Naive thymus-derived CD8-positive, alpha-beta T cell (primary cell): ENCODE results near the gene TRAP1. TPM values are rescaled to one million over a fixed set of nuclear protein-coding genes. Genes with fewer than 3 reads are reported as not detected.
A peak's percentile ranks its signal among the peaks of the same experiment; 100 is the strongest.
"Not testable (repeated sequence)": the region's sequence is repeated elsewhere in the genome, so short reads cannot be mapped to it uniquely, and the experiment has no call there.

Experiments used
- ATAC-seq, 2 donors: fragments of 150-1000 bp; cut with Tn5 transposase in 1 of 2; sonication (Bioruptor Pico), chemical (Tn5 transposase) in 1 of 2; 1 replicate in 1 of 2; 2 replicates in 1 of 2; pipeline ENCODE4 v1.10.0; 2021; ENCODE audit warnings: mild to moderate bottlenecking in 2 of 2, moderate library complexity in 2 of 2
- POLR2A ChIA-PET: fragments of 350-600 bp; sonication (Branson Sonifier 250); formaldehyde crosslinking; loops from one replicate; lab custom pipeline; 2021; ENCODE audit warnings: antibody characterized with exemption; lab: Charles Lee
- DNase-seq, 10 donors: peaks; one replicate each; pipeline versions ENCODE4 v3.0.0 to v3.0.0-alpha.2; 2020 to 2022
- H3K27ac Mint-ChIP-seq, 10 donors: one replicate each; pipeline ENCODE4 v1.8.0; 2020 to 2022; ENCODE audit warnings: mild to moderate bottlenecking in 10 of 10, mixed read lengths in 10 of 10, moderate library complexity in 4 of 10, inconsistent platforms in 1 of 10
- H3K27me3 Mint-ChIP-seq, 5 donors: one replicate each; pipeline ENCODE4 v1.8.0; 2021 to 2022; ENCODE audit warnings: mixed read lengths in 5 of 5
- H3K36me3 Mint-ChIP-seq, 3 donors: one replicate each; pipeline ENCODE4 v1.8.0; 2020 to 2022; ENCODE audit warnings: mixed read lengths in 3 of 3, mild to moderate bottlenecking in 2 of 3, inconsistent platforms in 1 of 3
- H3K4me1 Mint-ChIP-seq, 4 donors: one replicate each; pipeline ENCODE4 v1.8.0; 2021 to 2022; ENCODE audit warnings: mixed read lengths in 4 of 4
- H3K4me3 Mint-ChIP-seq, 10 donors: one replicate each; pipeline ENCODE4 v1.8.0; 2020 to 2022; ENCODE audit warnings: mild to moderate bottlenecking in 10 of 10, mixed read lengths in 10 of 10, moderate library complexity in 6 of 10, inconsistent platforms in 1 of 10
- H3K9me3 Mint-ChIP-seq, 9 donors: one replicate each; pipeline ENCODE4 v1.8.0; 2020 to 2022; ENCODE audit warnings: mixed read lengths in 9 of 9, mild to moderate bottlenecking in 3 of 9, inconsistent platforms in 1 of 9, moderate library complexity in 1 of 9
- polyA plus RNA-seq, 3 donors: library from polyadenylated mRNA; unstranded; fragments of 300-500 nt; fragmentation: Illumina TruSeq; gene quantifications; one replicate each; pipeline ENCODE4 v1.2.3, GENCODE V29; 2021
- total RNA-seq, 8 experiments: library from RNA in 2 of 8; stranded (reverse) in 2 of 8; gene quantifications; one replicate each; pipeline ENCODE4 v1.2.3 and lab custom pipeline; 2021 to 2026

Gene TRAP1
- total and polyA plus RNA-seq, 5 experiments from 2014 or later: 57.1 to 158 (median 79.1) TPM

DNA sequence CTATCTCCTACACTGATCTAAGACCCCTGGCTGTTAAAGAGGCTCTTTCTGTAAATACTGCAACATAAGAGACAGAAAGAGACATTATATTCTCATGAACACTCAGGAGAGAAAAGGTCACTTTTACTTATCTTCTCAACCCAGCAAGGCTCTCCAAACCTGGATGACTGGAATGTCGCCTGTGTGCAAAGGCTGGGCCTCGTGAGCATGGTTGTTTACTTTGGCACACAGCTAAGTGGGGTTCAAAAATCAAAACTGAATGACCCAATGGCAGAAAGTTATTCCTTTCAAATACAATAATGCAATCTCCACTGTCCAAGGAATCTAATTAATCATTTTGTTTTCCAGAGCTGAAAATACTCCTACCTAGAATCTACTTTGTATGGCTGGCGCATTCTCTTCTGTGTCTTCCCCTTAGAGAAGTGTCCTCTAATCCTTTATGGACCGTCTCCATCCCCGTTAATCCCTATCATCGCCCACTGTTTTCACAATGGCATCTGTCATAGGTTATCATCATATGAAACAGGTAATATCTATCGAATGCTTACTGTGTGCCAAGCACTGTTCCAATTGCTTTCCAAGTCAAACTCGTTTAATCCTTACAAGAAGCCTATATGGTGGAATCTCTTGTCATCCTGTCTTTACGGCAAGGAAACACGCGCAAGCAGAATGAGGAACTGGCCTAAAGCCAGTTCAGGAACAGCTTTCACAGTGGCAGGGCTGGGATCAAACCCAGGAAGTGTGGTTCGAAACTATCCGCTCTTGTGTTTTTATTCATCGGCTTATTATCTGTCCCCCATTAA, 107.2 kb downstream of the TRAP1 start:
- POLR2A ChIA-PET: interaction anchor here (0.9 kb wide), 1 partner anchor 32 kb away, joined by 3 read pairs; no protein-coding TSS in a partner anchor
- Mint-ChIP-seq H3K27me3 (no peaks in the 10 kb centered on the region), H3K4me1 (peaks cover 26 to 59% (median 49%) of the 10 kb centered on the region in 4 donors), H3K9me3 (no peaks in the 10 kb centered on the region), H3K36me3 (peaks cover 0 to 27% (median 10%) of the 10 kb centered on the region in 3 donors), H3K4me3 (peak overlapping the region; percentile 85 to 100 (median 98)), H3K27ac (peak overlapping the region; percentile 61 to 98 (median 92))
- no peak for DNase-seq
- no peak for ATAC-seq

DNA sequence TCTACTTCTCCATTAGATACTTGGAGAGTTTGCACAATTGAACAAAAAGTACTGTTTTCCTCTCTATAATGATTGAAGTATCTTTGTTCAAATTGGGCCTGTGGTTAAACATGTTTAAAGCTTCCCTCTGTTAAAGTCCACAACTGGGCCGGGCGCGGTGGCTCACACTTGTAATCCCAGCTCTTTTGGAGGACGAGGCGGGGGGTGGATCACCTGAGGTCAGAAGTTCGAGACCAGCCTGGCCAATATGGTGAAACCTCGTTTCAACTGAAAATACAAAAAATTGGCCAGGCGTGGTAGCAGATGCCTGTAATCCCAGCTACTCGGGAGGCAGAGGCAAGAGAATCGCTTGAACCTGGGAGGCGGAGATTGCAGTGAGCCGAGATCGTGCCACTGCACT, 108.3 kb downstream of the TRAP1 start:
- ATAC-seq, DNase-seq, H3K4me3 Mint-ChIP-seq, POLR2A ChIA-PET, H3K27ac Mint-ChIP-seq, H3K9me3 Mint-ChIP-seq, H3K27me3 Mint-ChIP-seq: not testable (repeated sequence)
- H3K36me3 Mint-ChIP-seq: peaks cover 0 to 27% (median 10%) of the 10 kb centered on the region in 3 donors
- H3K4me1 Mint-ChIP-seq: peaks cover 21 to 48% (median 40%) of the 10 kb centered on the region in 4 donors

DNA sequence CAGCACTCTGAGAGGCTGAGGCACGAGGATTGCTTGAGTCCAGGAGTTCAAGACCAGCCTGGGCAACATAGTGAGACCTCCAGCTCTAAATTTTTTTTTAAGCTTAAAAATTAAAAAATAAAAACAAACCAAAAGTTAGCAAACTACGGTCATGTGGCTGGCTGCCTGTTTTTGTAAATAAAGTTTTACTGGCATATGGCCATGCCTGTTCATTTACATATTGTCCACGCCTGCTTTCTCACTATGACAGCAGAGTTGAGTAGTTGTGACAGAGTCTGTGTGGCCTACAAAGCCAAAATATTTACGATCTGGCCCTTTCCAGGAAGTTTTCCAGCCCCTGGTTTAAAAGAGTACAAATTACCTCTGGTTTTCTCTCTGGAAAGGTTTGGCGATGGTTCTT, 109.3 kb downstream of the TRAP1 start:
- no peak overlapping the region for H3K27ac Mint-ChIP-seq

More for the DNA sequence above, 109.3 kb downstream of the TRAP1 start:
- POLR2A ChIA-PET: interaction anchor here (0.5 kb wide), 1 partner anchor 1043 kb away, joined by 3 read pairs; no protein-coding TSS in a partner anchor
- DNase-seq (no peak), ATAC-seq (no peak)
- H3K4me3 Mint-ChIP-seq: no peak overlapping the region
- no peaks in the 10 kb centered on the region for H3K9me3 Mint-ChIP-seq
- peaks cover 16 to 40% (median 33%) of the 10 kb centered on the region in 4 donors for H3K4me1 Mint-ChIP-seq
- no peaks in the 10 kb centered on the region for H3K27me3 Mint-ChIP-seq
- H3K36me3 Mint-ChIP-seq: peaks cover 0 to 29% (median 8%) of the 10 kb centered on the region in 3 donors

Other genes starting within 250 kb of the TRAP1 start
- gene C16orf90, start 222.0 kb downstream of the TRAP1 start, total RNA-seq: not detected
- under 1 TPM in 1 of 3 donors, not detected in 2; 0.26 TPM for gene C16orf90, start 222.0 kb downstream of the TRAP1 start, polyA plus RNA-seq
- gene CLUAP1, start 216.5 kb downstream of the TRAP1 start, total RNA-seq: 10 to 100 TPM; 26.4 to 28.3 TPM
- gene CLUAP1, start 216.5 kb downstream of the TRAP1 start, polyA plus RNA-seq: 10 to 100 TPM; 37.6 to 43.1 (median 38.1) TPM
- gene NLRC3, start 140.1 kb downstream of the TRAP1 start, total RNA-seq: 10 to 100 TPM; 93.5 to 99.9 TPM
- 10 to 100 TPM; 17.1 to 31.9 (median 19.7) TPM for gene NLRC3, start 140.1 kb downstream of the TRAP1 start, polyA plus RNA-seq
- 1 to 10 TPM; 7.8 to 8.6 TPM for gene SLX4, start 105.9 kb downstream of the TRAP1 start, total RNA-seq
- gene SLX4, start 105.9 kb downstream of the TRAP1 start, polyA plus RNA-seq: 1 to 10 TPM in 1 of 3 donors, under 1 TPM in 2; 0.32 to 1.2 (median 0.43) TPM
- gene DNASE1, start 62.8 kb downstream of the TRAP1 start, total RNA-seq: 10 to 100 TPM; 53.5 to 56.7 TPM
- gene DNASE1, start 62.8 kb downstream of the TRAP1 start, polyA plus RNA-seq: 10 to 100 TPM in 1 of 3 donors, 1 to 10 TPM in 2; 1.5 to 15.4 (median 2.8) TPM
- 100 to 1,000 TPM; 153 to 167 TPM for gene CREBBP, start 163.2 kb upstream of the TRAP1 start, total RNA-seq
- 10 to 100 TPM in 1 of 3 donors, 1 to 10 TPM in 2; 2.9 to 12.0 (median 6.4) TPM for gene CREBBP, start 163.2 kb upstream of the TRAP1 start, polyA plus RNA-seq